IMR-90 (cell line): ENCODE results near the gene TLCD2. TPM values are rescaled to one million over a fixed set of nuclear protein-coding genes. Genes with fewer than 3 reads are reported as not detected.

Source experiments
- polyA plus RNA-seq, 3 experiments: library from polyadenylated mRNA; depleted of rRNA; stranded (reverse); fragments of >200 nt; gene quantifications; 2 replicates each; pipeline ENCODE4 v1.2.3, GENCODE V29; 2012; ENCODE audit warnings: low replicate concordance in 1 of 3
- total RNA-seq: library from RNA; depleted of rRNA; stranded (reverse); fragments of >200 nt; gene quantifications from 2 replicates; pipeline ENCODE4 v1.2.3, GENCODE V29; 2012; rRNA removed

Gene TLCD2
- total and polyA plus RNA-seq, 2 of the 4 experiments (the other 2 are of a cell fraction), result 0.72 to 1.2 TPM

Other genes starting within 250 kb of the TLCD2 start
- 174 and 196 TPM in 2 replicates for gene MYO1C, start 217.7 kb downstream of the TLCD2 start, total RNA-seq
- 162 and 188 TPM in 2 replicates for gene MYO1C, start 217.7 kb downstream of the TLCD2 start, polyA plus RNA-seq (2012; rRNA removed)
- 16.4 and 17.4 TPM in 2 replicates for gene INPP5K, start 193.8 kb downstream of the TLCD2 start, total RNA-seq
- gene INPP5K, start 193.8 kb downstream of the TLCD2 start, polyA plus RNA-seq (2012; rRNA removed), result 14.2 and 14.9 TPM in 2 replicates
- gene PITPNA, start 147.6 kb downstream of the TLCD2 start, total RNA-seq, result 19.2 and 25.8 TPM in 2 replicates
- gene PITPNA, start 147.6 kb downstream of the TLCD2 start, polyA plus RNA-seq (2012; rRNA removed), result 33.1 and 40.1 TPM in 2 replicates
- 3.3 and 3.8 TPM in 2 replicates for gene SLC43A2, start 81.5 kb downstream of the TLCD2 start, total RNA-seq
- 9.0 and 10.3 TPM in 2 replicates for gene SLC43A2, start 81.5 kb downstream of the TLCD2 start, polyA plus RNA-seq (2012; rRNA removed)
- gene SCARF1, start 64.6 kb downstream of the TLCD2 start, total RNA-seq, result 0.18 and 0.28 TPM in 2 replicates
- 0.34 and 0.43 TPM in 2 replicates for gene SCARF1, start 64.6 kb downstream of the TLCD2 start, polyA plus RNA-seq (2012; rRNA removed)
- 3.9 TPM in 2 replicates for gene RILP, start 60.5 kb downstream of the TLCD2 start, total RNA-seq
- 6.0 and 7.3 TPM in 2 replicates for gene RILP, start 60.5 kb downstream of the TLCD2 start, polyA plus RNA-seq (2012; rRNA removed)
- gene PRPF8, start 25.5 kb downstream of the TLCD2 start, total RNA-seq, result 113 and 141 TPM in 2 replicates
- 160 and 167 TPM in 2 replicates for gene PRPF8, start 25.5 kb downstream of the TLCD2 start, polyA plus RNA-seq (2012; rRNA removed)
- gene WDR81, start 14.3 kb upstream of the TLCD2 start, total RNA-seq, result 3.0 and 3.9 TPM in 2 replicates
- gene WDR81, start 14.3 kb upstream of the TLCD2 start, polyA plus RNA-seq (2012; rRNA removed), result 8.4 and 10.4 TPM in 2 replicates
- not detected in 2 replicates for gene SERPINF2, start 32.5 kb upstream of the TLCD2 start, total RNA-seq
- gene SERPINF2, start 32.5 kb upstream of the TLCD2 start, polyA plus RNA-seq (2012; rRNA removed), result not detected in 2 replicates
- gene SERPINF1, start 51.7 kb upstream of the TLCD2 start, total RNA-seq, result 11.7 and 15.6 TPM in 2 replicates
- gene SERPINF1, start 51.7 kb upstream of the TLCD2 start, polyA plus RNA-seq (2012; rRNA removed), result 90.2 and 94.3 TPM in 2 replicates
- 6.7 and 7.2 TPM in 2 replicates for gene SMYD4, start 119.5 kb upstream of the TLCD2 start, total RNA-seq
- gene SMYD4, start 119.5 kb upstream of the TLCD2 start, polyA plus RNA-seq (2012; rRNA removed), result 4.3 and 5.3 TPM in 2 replicates
- 32.8 and 38.4 TPM in 2 replicates for gene RPA1, start 119.6 kb upstream of the TLCD2 start, total RNA-seq
- 44.3 and 48.2 TPM in 2 replicates for gene RPA1, start 119.6 kb upstream of the TLCD2 start, polyA plus RNA-seq (2012; rRNA removed)